ENCODE measurements around the gene USH2A.

Gene USH2A

GRCh38 chr1:215608646-215609045 lies 814.6 kb downstream of the USH2A start:
- H3K36me3 ChIP-seq (ENCODE audit: insufficient read depth, low read length): peaks cover 17% of the 10 kb centered on the region; the same call in 1 of the 2 replicates
- no peaks in the 10 kb centered on the region for H3K27me3 ChIP-seq (ENCODE audit: insufficient read depth, low read length, poor library complexity)
- H3K9me3 ChIP-seq (ENCODE audit: insufficient read depth, low read length, severe bottlenecking): no peaks in the 10 kb centered on the region
- TF ChIP-seq EZH2 (IDR thresholded peaks at IDR 0.05; ENCODE audit: borderline replicate concordance, low read depth, low read length, severe bottlenecking) (no peak), CTCF (IDR thresholded peaks at IDR 0.05; ENCODE audit: borderline replicate concordance, extremely low read depth, low read length, poor library complexity, severe bottlenecking) (no peak)
- DNase-seq: no peak
- no peaks in the 10 kb centered on the region for H3K4me1 ChIP-seq (ENCODE audit: insufficient read depth, low read length)
- no peaks in the 10 kb centered on the region for H3K79me2 ChIP-seq (ENCODE audit: insufficient read depth, low read length)
- no peak overlapping the region for H3K4me3 ChIP-seq (ENCODE audit: low read depth in 1 of 2, low read length in 2 of 2)
- no peak overlapping the region for H2AFZ ChIP-seq (ENCODE audit: low read depth, low read length)
- no peak for ATAC-seq (ENCODE audit: insufficient read depth, low read depth)
- H4K20me1 ChIP-seq (ENCODE audit: insufficient read depth, low read length): no peaks in the 10 kb centered on the region
- no peak overlapping the region for H3K9ac ChIP-seq (ENCODE audit: low read depth, low read length)
- H3K4me2 ChIP-seq (ENCODE audit: insufficient read depth, low read length): no peak overlapping the region
- H3K27ac ChIP-seq (ENCODE audit: low read length): no peak overlapping the region

- Histone ChIP-seq H3K79me2 (ENCODE audit: insufficient read depth, low read length) (no peaks in the 10 kb centered on the region), H3K9me3 (ENCODE audit: insufficient read depth, low read length, severe bottlenecking) (no peaks in the 10 kb centered on the region), H3K36me3 (ENCODE audit: insufficient read depth, low read length) (peaks cover 12% of the 10 kb centered on the region; the same call in 1 of the 2 replicates), H3K4me3 (ENCODE audit: low read depth in 1 of 2, low read length in 2 of 2) (no peak overlapping the region), H3K27me3 (ENCODE audit: insufficient read depth, low read length, poor library complexity) (no peaks in the 10 kb centered on the region), H3K27ac (ENCODE audit: low read length) (no peak overlapping the region), H3K4me2 (ENCODE audit: insufficient read depth, low read length) (no peak overlapping the region), H4K20me1 (ENCODE audit: insufficient read depth, low read length) (no peaks in the 10 kb centered on the region), H3K9ac (ENCODE audit: low read depth, low read length) (no peak overlapping the region), H2AFZ (ENCODE audit: low read depth, low read length) (no peak overlapping the region), H3K4me1 (ENCODE audit: insufficient read depth, low read length) (no peaks in the 10 kb centered on the region)
- ATAC-seq (ENCODE audit: insufficient read depth, low read depth) (no peak), DNase-seq (no peak)
- TF ChIP-seq CTCF (IDR thresholded peaks at IDR 0.05; ENCODE audit: borderline replicate concordance, extremely low read depth, low read length, poor library complexity, severe bottlenecking) (no peak), EZH2 (IDR thresholded peaks at IDR 0.05; ENCODE audit: borderline replicate concordance, low read depth, low read length, severe bottlenecking) (no peak)
Observed at GRCh38 chr1:215607412-215607811, 815.8 kb downstream of the USH2A start.

- no peaks in the 10 kb centered on the region for H3K27me3 ChIP-seq (ENCODE audit: insufficient read depth, low read length, poor library complexity)
- no peak overlapping the region for H3K4me2 ChIP-seq (ENCODE audit: insufficient read depth, low read length)
- H3K36me3 ChIP-seq (ENCODE audit: insufficient read depth, low read length): peaks cover 10% of the 10 kb centered on the region; the same call in 1 of the 2 replicates
- no peak overlapping the region for H3K27ac ChIP-seq (ENCODE audit: low read length)
- TF ChIP-seq EZH2 (IDR thresholded peaks at IDR 0.05; ENCODE audit: borderline replicate concordance, low read depth, low read length, severe bottlenecking) (no peak), CTCF (IDR thresholded peaks at IDR 0.05; ENCODE audit: borderline replicate concordance, extremely low read depth, low read length, poor library complexity, severe bottlenecking) (peak; percentile 54)
- no peak overlapping the region for H2AFZ ChIP-seq (ENCODE audit: low read depth, low read length)
- no peaks in the 10 kb centered on the region for H3K4me1 ChIP-seq (ENCODE audit: insufficient read depth, low read length)
- H3K79me2 ChIP-seq (ENCODE audit: insufficient read depth, low read length): no peaks in the 10 kb centered on the region
- H3K4me3 ChIP-seq (ENCODE audit: low read depth in 1 of 2, low read length in 2 of 2): no peak overlapping the region
- peak; percentile 50; the same call in 2 of the 3 replicates for ATAC-seq (ENCODE audit: insufficient read depth, low read depth)
- no peaks in the 10 kb centered on the region for H3K9me3 ChIP-seq (ENCODE audit: insufficient read depth, low read length, severe bottlenecking)
- no peak for DNase-seq
- H3K9ac ChIP-seq (ENCODE audit: low read depth, low read length): no peak overlapping the region
- H4K20me1 ChIP-seq (ENCODE audit: insufficient read depth, low read length): no peaks in the 10 kb centered on the region
Observed at GRCh38 chr1:215606564-215607168, 816.6 kb downstream of the USH2A start.

All from DND-41 (cell line).